Loucy (cell line): ENCODE data around the gene PNMA8B.

Experiments
- CTCF ChIP-seq: fragments of 200-600 bp; sonication (generic); conservative IDR thresholded peaks from 2 replicates; pipeline ENCODE4 v1.5.1; 2014; ENCODE audit warnings: mild to moderate bottlenecking, antibody characterized with exemption, low read length
- EZH2phosphoT487 ChIP-seq: fragments of 200-600 bp; IDR thresholded peaks from 2 replicates; pipeline ENCODE4 v1.6.1; 2018; ENCODE audit warnings: antibody characterized with exemption, mild to moderate bottlenecking, moderate library complexity, borderline replicate concordance

GRCh38 chr19:46530636-46531035 is 35.0 kb upstream of the PNMA8B start:
- TF ChIP-seq CTCF (no peak), EZH2phosphoT487 (no peak)
